ENCODE measurements around the gene ADORA2B.
A peak's percentile ranks its signal among the peaks of the same experiment; 100 is the strongest.
"Not testable (repeated sequence)": the region's sequence is repeated elsewhere in the genome, so short reads cannot be mapped to it uniquely, and the experiment has no call there.

The ADORA2B gene

DNA sequence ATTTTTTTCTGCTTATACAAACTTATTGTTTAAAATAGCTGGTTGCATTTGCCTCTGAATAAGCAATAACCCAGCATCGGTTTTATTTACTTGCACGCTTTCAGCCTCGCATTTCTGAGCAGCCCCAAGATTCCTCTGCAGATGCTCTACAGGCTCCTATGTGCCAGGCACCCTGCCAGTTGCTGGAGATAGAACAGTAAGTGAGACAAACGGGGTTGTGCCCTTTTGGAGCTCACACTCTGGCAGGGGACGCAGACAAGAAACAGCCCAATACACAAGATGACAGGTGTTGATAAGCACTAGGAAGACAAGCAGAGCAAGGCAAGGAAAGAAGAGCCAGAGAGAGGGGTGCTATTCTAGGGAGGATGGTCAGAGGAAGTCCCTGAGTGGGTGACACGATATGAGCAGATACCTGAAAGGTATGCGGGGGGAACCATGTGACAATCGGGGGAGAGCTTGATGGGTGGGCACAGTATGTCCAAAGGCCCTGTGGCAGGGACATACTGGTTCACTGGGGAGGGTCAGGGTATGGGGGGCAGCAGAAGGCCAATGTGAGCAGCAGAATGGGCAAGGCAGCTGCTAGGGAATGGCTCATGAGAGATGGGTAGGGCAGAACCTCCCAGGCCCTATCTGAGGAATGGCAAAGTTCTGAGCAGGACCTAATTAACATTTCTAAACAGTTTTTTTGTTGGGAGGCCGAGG is 18.7 kb upstream of the ADORA2B start:
- no peak for DNase-seq

DNA sequence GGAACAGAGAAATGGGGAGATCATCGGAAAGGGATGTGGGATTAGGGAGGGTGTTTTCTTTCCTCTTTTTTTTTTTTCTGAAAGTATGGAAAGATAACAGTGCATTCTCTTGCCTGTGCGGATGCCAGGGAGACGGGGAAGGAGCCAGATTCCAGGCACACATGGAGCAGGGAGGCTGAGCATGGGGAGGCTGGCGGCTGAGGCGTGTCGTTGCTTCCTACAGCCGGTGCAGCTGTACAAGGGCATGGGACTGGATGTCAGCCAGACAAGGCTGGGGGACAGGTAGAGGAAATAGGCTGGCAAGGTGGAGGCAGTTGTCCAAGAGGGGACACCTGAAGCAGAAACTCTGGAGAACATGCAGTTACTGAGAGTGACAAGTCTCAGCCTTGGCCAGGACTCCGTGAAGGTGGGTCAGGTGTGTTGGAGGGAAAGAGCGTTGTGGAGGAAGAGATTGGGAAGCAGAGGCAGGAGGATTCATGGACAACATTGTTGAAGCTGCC is 16.6 kb upstream of the ADORA2B start:
- no peak for DNase-seq

DNA sequence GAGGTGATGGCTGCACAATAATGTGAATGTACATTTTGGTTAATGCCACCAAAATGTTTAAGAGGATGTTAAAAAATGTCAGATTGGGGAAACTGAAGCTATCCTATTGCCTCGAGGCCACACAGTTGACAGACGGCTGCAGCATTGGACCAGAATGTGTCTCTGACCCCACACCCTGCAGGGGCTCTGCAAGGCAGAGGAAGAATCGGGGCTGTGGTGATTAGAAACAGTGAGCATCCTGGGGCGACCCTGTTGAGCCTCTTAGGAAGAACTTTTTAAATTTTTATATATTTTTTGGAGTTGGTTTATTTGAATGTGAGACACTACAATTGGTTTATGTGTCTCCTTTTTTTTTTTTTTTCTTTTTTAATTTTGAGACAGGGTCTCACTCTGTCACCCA is 15.0 kb upstream of the ADORA2B start:
- DNase-seq = no peak

DNA sequence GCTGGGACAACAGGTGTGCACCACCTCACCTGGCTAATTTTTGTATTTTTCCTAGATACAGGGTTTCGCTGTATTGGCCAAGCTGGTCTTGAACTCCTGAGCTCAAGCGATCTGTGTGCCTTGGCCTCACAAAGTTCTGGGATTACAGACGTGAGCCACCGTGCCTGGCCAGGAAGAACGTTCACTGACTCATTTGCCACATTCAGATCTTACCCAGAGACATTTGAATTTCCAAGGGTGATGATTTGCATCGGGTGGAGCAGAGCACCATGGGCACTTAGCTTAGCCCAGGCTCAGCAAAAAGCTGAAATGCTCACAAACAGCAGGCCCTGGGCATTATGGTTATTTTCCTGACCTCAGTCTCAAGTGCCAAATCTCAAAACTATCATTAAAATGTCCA is 14.5 kb upstream of the ADORA2B start:
- DNase-seq = no peak

DNA sequence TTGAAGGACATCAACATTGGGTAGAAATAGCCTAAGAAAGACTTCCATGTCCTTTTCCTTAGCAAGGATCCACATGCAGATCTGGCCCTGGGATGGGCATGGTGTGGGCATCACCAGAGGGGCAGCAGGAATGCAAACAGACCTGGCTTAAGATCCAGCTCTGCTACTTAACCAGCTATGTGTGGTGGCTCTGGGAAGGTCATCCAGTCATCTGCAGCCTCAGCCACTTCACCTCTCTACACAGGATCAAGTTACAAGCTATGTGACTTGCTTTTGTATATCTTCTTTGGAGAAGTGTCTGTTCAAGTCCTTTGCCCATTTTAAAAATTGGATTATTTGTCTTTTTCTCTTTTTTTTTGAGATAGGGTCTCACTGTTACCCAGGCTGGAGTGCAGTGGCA is 13.5 kb upstream of the ADORA2B start:
- no peak for DNase-seq

DNA sequence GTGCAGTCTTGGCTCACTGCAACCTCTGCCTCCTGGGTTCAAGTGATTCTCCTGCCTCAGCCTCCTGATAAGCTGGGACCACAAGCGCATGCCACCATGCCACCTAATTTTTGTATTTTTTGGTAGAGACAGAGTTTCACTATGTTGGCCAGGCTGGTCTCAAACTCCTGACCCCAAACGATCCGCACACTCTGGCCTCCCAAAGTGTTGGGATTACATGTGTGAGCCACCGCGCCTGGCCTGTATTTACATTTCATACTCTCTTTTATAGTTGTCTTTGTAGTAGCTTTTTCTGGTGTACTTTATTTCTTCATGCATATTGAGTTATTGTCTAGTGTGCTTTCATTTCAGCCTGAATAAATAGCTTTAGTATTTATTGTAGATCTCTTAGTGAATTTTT is 10.1 kb upstream of the ADORA2B start:
- DNase-seq = no peak

DNA sequence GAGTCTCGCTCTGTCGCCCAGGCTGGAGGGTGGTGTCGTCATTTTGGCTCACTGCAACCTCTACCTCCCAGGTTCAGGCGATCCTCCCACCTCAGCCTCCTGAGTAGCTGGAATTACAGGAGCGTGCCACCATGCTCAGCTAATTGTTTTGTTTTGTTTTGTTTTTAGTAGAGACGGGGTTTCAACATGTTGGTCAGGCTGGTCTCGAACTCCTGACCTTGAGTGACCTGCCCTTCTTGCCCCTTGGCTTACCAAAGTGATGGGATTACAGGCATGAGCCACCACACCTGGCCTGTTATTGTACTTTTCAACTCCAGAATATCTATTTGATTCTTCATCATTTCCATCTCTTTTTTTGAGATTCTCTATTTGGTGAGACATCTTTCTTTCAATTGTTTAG is 9.0 kb upstream of the ADORA2B start:
- no peak for DNase-seq

DNA sequence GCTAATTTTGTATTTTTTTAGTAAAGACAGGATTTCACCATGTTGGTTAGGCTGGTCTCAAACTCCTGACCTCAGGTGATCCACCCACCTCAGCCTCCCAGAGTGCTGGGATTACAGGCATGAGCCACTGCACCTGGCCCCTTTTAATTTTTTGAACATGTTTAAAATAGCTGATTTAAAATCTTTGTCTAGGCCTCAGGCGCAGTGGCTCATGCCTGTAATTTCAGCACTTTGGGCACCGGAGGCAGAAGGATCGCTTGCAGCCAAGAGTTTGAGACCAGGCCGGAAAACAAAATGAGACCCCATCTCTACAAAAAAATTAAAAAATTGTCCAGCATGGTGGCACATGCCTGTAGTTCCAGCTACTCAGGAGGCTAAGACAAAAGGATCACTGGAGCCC is 8.4 kb upstream of the ADORA2B start:
- not testable (repeated sequence) for DNase-seq

DNA sequence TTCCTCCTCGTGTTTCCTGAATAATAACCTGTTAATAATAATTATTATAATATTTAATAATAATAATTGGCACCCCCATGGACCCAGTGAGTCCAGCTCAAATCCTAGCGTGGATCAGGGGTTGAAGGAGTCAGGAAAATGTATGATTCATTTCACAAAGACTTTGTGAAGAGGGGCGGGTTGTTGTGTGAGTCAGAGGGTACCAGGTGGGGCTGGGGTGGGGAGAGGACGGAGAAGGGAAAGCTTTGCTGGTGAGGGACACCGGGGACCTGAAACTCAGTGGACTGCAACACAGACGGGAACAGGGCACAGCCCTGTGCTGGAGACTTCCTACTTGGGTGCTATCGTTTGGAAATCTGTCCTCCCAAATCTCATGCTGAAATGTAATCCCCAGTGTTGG is 3.1 kb upstream of the ADORA2B start:
- DNase-seq = no peak

DNA sequence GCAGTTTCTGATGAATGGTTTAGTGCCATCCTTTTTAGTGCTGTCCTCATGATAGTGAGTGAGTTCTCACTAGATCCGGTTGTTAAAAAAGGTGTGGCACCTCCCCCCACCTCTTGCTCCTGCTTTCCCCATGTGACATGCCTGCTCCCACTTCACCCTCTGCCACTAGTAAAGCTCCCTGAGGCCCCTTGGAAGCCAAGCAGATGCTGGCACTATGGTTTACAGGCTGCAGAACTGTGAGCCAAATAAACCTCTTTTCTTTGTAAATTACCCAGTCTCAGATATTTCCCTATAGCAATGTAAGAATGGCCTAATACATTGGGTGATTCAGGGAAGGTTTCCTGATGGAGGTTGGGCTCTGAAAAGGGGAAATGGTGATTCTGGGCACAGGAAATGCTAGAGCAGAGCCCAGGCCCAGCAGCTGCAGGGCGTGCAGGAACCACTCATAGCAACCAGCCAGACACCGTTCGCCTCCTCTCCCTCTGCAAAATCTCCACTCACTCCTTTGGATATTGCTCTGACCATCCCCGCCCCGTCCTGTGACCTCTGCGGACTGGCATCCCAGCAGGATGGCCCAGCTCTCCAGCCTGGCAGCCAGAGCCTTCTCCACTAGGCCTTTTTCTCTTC is 2.6 kb upstream of the ADORA2B start:
- DNase-seq = no peak

DNA sequence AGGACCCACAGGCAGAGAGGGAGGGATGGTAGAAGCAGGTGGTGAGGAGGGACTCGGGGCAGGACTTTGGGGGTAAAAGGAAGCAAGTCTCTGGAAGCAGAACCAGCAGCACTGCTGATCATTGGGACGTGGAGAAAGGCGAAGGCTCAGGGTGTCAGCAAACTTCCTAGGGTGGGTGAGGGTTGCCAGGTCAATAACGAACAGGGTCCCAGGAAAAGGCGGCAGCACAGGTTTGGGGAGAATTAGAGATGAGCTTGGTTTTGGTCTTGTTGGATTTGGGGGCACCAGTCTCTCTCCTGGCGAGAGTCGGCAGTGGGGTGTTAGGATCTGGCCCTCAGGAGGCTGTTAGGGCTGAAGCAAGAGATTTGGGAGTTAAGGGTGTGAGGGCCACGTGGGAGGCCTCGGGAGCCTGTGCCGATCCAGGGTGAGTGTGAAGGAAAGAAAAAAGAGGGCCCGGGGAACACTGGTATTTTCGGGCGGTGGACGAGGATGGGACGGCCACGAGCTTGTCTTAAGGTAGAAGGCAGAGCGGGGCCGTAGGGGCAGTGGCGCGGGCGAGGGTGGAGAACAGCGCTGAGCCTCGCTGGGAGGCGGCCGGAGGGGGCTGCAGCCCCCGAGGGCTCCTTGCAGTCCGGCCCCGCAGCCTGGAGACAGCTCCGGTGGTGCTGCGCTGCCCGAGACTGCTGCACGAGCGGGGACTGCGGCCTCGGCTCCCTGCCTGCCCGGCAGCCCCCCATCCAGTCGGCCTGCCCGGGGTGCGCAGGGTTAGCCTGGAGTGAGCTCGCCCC is 765 bp upstream of the ADORA2B start:
- DNase-seq = no peak

DNA sequence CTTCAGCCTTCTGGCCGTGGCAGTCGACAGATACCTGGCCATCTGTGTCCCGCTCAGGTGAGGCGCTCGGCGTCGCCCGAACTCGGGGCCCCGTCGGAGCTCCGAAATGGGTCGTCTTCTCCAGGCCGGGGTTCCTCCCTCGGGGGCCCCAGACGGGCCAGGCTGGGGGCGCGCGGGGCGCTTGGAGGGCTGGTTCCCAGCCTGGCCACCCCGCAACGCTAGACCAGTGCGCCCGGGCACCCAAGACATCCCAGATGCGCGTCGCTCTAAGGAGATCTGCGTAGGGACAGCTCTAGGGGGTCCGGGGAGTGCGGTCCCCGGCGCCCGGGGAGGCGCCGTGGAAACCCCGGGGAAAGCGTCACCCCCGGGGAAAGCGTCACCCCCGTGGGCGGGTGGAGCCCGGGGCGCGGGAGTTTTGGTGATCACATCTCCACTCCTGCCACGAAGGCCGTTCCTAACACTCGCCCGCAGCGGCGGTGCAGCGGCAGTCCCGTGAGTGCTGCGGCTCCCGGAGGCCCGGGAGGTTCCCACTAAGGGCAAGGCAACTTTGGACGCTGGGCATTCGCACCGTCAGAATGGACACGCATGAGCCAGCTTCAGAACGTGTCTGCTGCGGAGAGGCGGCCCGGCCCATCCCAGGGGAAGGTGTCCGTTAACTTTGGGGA is 729 bp downstream of the ADORA2B start:
- DNase-seq = peak; percentile 68

DNA sequence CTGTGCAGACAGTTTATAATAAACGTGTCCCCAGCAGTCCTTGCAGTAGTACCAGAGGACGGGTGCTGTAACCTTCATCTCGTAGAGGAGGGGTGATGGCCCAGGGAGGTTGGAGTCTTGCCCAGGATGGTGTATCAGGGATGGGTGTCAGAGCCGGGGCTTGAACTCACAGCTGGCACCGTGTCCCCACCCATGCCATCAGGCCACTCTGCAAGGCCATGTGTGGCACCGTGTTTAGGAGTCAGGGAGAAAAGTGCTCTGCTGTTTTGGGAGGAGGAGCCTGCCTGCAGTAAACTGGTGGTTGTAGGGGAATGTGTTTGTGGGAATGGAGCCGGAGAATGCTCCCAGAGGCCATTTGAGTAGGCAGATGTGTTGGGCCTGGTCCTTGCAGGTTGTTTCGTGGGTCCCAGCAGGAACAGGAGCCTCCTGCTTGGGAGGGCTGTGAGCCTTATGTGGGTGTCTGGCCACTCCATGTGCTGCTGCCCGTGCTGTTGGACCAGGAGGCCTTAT is 1.7 kb downstream of the ADORA2B start:
- no peak for DNase-seq

DNA sequence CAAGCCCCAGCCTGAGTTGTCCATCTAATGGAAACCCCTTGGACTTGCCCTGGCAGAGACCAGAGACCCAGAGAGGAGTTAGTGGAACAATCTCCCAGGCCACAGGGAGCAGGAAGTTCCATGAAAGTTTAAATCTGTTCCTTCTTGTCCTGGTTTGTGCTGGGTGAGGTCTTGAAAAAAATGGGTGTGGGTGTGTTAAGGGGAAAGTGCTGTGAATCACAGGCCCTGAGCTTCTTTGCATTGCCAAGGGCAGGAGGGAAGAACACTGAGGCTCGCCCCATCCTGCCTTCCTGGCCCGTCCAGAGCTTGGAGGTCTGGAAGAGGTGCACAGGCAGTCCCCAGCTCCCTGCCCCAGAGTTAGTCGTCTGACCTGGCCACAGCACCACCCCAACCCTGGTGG is 2.3 kb downstream of the ADORA2B start:
- no peak for DNase-seq

DNA sequence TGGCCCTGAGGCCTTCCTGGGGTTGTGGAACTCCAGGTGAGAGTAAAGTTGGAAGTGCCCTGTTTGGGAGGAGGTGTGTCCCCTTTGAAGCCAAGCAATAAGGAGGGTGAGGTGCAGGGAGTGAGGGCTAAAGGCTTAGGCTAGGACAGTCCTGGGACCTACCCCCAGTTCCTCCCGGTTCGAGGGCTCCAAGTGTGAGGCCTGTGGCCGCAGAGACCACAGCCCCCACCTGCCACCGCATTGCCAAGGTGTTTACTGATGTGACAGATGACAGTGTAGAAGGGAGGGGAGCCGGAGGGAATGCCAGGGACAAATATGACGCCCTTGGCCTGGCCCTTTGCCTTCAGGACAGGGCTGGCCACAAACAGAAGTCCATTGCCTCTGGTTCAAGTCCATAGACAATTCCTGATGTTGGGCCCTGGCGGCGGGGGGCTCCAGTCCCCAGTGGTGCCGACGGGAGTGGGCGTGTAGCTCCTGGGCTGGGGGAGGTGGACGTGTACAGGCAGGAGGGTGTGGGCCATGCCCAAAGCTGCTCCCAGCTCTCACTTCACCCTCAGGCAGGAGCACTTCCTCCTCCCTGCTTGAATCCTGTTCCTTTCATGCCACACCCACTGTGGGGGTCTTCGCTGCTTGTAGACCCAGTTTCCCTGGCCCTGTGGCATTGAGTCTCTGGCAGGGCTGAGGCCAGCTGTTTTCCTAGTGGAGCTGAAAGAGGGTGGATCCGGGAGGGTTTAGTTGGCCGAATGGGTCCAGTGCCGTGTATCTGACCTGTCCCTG is 3.2 kb downstream of the ADORA2B start:
- no peak for DNase-seq

DNA sequence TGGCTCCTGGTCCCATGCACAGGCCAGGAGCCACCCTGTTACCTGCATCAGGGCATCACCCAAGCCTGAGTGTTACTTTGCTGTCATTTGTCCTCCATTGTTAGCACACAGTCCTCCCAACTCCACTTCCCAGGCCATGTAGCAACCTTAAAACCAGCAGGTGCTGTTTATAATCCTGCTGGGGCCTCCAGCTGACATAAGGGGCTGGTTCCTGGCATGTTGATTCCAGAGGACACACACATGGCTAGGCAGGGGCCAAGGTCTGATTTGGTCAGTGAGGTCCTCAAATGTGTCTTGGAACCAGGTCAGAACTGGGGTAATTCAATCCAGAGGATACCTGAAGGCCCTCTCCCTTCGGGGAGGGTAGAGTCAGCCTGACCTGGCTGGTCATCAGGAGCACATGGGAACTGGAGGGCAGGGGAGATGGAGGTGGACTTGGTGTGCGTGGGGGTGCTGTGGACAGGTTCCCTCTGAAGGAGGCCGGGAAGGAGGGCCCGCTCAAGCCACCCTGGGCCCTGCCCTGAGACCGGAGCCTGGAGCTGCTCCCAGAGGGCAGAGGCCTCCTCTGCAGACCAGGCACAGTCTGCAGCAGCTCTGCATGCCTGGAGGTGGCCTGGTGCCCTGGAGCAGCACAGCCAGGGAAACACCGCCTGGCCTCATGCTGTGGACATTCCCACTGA is 6.6 kb downstream of the ADORA2B start:
- DNase-seq = no peak

DNA sequence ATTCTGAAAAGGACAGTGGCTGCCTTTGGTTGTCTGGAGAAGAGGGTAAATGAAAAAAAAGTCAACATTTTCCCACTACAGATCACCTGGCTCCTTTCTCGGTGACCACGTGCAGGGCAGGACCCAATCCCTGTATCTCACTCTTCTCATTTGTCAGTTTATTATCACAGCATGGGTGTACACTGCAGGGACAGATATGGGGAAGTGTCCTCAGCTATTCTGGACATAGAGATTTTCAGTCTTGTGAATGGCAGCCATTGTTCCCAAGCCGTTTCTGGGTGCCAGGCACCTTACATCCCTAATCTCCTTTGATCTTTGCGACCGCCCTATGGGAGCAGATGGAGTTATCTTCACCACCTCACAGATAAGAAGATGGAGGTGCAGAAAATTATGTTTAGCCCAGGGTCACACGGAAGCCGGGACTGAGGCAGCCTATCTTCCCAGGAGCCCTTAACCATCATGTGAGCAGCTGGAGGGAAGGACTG is 7.2 kb downstream of the ADORA2B start:
- no peak for DNase-seq

DNA sequence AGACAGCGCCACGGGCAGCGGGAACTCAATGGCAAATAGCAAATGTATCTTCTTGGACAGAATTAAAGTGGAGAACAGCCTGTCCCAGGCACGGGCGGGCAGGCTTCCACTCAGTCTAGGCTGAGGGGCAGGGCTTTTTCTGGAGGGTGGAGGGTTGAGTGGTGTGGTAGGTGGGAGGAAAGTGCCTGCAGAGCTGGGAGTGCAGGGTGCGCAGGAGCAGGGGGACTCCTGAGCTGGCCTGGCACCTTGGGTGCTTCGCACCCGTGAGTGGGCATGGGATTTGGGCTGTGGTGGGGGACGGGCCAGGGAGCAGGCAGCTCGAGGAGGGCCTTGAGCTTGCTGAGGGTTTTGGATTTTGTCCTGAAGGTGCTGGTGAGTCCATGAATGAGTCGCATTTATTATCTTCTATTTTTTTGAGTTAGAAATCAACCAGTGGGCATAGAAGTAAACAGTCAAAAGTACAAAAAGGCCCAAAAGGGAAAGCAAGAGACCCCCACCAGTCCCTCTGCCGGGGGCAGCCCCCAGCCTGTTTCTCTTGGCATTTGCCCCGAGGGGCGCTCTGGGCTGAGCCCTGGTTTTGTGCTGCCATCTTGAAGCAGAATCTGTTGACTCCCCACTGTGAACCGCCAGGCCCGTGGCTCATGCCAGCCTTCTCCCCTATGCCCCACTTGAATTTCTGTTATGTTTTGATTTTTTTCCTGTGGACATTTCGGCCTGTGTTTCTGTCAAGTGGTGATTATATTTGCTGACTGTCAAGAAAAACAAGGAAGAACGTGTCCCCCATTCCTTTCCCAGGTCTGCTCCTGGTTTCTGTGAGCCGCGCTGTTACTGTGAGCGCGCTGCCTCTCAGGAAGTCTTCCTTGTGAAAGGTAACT is 8.2 kb downstream of the ADORA2B start:
- DNase-seq = no peak

DNA sequence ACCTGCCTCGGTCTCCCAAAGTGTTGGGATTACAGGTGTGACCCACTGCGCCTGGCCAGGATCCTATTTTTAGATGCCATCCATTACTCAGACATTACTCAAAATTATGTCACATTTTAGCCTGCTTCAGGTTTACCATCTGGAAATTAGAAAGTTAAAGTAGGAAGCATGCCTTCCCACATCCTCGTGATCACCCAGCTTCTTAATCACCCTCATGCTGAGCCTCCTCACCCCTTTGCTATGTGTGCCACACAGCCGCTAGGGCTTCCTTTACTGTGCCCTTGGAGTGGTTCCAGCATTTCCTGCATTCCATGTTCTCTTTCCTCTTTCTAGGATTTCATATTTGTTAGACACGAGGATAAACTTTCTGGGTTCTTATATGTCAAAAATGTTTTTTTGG is 9.3 kb downstream of the ADORA2B start:
- no peak for DNase-seq

DNA sequence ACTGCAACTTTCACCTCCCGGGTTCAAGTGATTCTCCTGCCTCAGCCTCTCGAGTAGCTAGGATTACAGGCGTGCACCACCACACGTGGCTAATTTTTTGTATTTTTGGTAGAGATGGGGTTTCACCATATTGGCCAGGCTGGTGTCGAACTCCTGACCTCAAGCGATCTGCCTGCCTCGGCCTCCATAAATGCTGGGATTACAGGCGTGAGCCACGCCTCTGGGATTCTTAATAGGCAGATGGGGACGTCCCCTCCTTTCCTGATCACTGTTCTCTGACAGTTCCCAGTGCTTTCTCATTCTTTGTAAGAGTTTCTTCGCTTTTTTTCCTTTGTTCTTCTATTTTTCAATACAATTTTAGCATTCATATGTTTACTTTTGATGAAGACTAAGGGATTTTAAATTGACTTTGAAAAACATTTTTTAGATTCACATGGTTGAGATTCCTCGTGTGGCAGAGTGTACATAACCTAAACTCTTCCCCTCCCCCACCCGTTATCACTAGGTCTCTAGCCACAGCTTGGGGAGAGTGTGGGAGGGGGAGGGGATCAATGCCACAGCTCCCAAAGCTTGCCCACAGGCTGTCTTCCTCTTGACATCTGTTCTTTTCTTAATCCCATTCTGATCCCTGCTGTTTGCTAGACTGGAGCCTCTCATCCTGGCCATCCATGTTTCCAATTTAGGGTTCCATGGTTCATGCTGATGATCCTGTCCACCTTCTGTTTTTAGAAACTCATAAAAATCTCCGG is 11.0 kb downstream of the ADORA2B start:
- no peak for DNase-seq
